CD14-positive monocyte (primary cell): ENCODE data around the gene NCR3LG1. TPM values are rescaled to one million over a fixed set of nuclear protein-coding genes. Genes with fewer than 3 reads are reported as not detected.

Experiments used
- DNase-seq, 3 donors: peaks; one replicate each; pipeline ENCODE4 v3.0.0-alpha.2; 2011 to 2022
- H2AFZ ChIP-seq: 2 replicates; pipeline ENCODE4 v1.6.0; 2012; ENCODE audit warnings: mild to moderate bottlenecking, low read depth, low read length, inconsistent platforms; ENCODE audit not compliant: insufficient read depth, poor library complexity, severe bottlenecking
- H3K27ac ChIP-seq, 2 donors: 1 replicate in 1 of 2; 2 replicates in 1 of 2; pipeline ENCODE4 v1.5.1; 2012 to 2013; ENCODE audit warnings: low read length in 2 of 2, control low read depth in 1 of 2, inconsistent platforms in 1 of 2, low read depth in 1 of 2, mild to moderate bottlenecking in 1 of 2
- H3K27me3 ChIP-seq, 2 donors: one replicate each; pipeline versions ENCODE4 v1.6.0 to v1.6.1; 2011 to 2013; ENCODE audit warnings: low read length in 2 of 2; ENCODE audit not compliant: control insufficient read depth in 2 of 2, insufficient read depth in 2 of 2
- H3K36me3 ChIP-seq, 2 donors: replicated peaks in 1 of 2; 1 replicate in 1 of 2; 2 replicates in 1 of 2; pipeline versions ENCODE4 v1.5.1 to v1.6.1; 2012 to 2013; ENCODE audit warnings: low read length in 2 of 2, control low read depth in 1 of 2, inconsistent platforms in 1 of 2, mild to moderate bottlenecking in 1 of 2; ENCODE audit not compliant: insufficient read depth in 2 of 2, control insufficient read depth in 1 of 2
- H3K4me1 ChIP-seq, 2 donors: 1 replicate in 1 of 2; 2 replicates in 1 of 2; pipeline versions ENCODE4 v1.5.1 to v1.6.1; 2012 to 2013; ENCODE audit warnings: low read length in 2 of 2, control low read depth in 1 of 2, inconsistent platforms in 1 of 2, mild to moderate bottlenecking in 1 of 2, moderate library complexity in 1 of 2; ENCODE audit not compliant: insufficient read depth in 2 of 2, control insufficient read depth in 1 of 2
- H3K4me2 ChIP-seq: replicated peaks from 2 replicates; pipeline ENCODE3; 2012; ENCODE audit warnings: low read length, moderate library complexity, mild to moderate bottlenecking; ENCODE audit not compliant: poor library complexity, severe bottlenecking; ENCODE audit errors: extremely low read depth
- H3K4me3 ChIP-seq, 3 experiments: fragments of 200-600 bp in 1 of 3; sonication (generic) in 1 of 3; replicated peaks in 1 of 3; 1 replicate in 2 of 3; 2 replicates in 1 of 3; pipeline ENCODE4 v1.5.1; 2011 to 2013; ENCODE audit warnings: low read length in 3 of 3, mild to moderate bottlenecking in 3 of 3, control low read depth in 2 of 3, low read depth in 2 of 3, inconsistent platforms in 1 of 3, moderate library complexity in 1 of 3
- H3K79me2 ChIP-seq: 2 replicates; pipeline ENCODE4 v1.6.0; 2012; ENCODE audit warnings: mild to moderate bottlenecking, control low read depth, inconsistent platforms, low read length, moderate library complexity; ENCODE audit not compliant: insufficient read depth
- H3K9ac ChIP-seq: 2 replicates; pipeline ENCODE4 v1.6.0; 2017; ENCODE audit warnings: low read length, mild to moderate bottlenecking; ENCODE audit not compliant: insufficient read depth, poor library complexity, severe bottlenecking
- H3K9me3 ChIP-seq, 2 donors: replicated peaks in 1 of 2; 1 replicate in 1 of 2; 2 replicates in 1 of 2; pipeline versions ENCODE4 v1.5.1 to v1.6.1; 2012 to 2013; ENCODE audit warnings: low read length in 2 of 2, control low read depth in 1 of 2; ENCODE audit not compliant: control insufficient read depth in 1 of 2, insufficient read depth in 1 of 2
- H4K20me1 ChIP-seq: 2 replicates; pipeline ENCODE4 v1.6.0; 2012; ENCODE audit warnings: mild to moderate bottlenecking, low read length, control low read depth, moderate library complexity; ENCODE audit not compliant: insufficient read depth
- H3K27ac Mint-ChIP-seq, 7 donors: one replicate each; pipeline ENCODE4 v1.8.0; 2020; ENCODE audit warnings: mild to moderate bottlenecking in 7 of 7, mixed read lengths in 7 of 7, moderate library complexity in 6 of 7, inconsistent platforms in 2 of 7
- H3K27me3 Mint-ChIP-seq, 3 donors: one replicate each; pipeline ENCODE4 v1.8.0; 2021 to 2022; ENCODE audit warnings: low read depth in 3 of 3, mild to moderate bottlenecking in 3 of 3, mixed read lengths in 3 of 3, moderate library complexity in 3 of 3, inconsistent platforms in 1 of 3
- H3K36me3 Mint-ChIP-seq, 2 donors: one replicate each; pipeline ENCODE4 v1.8.0; 2020; ENCODE audit warnings: mixed read lengths in 2 of 2, inconsistent platforms in 1 of 2, mild to moderate bottlenecking in 1 of 2
- H3K4me1 Mint-ChIP-seq: one replicate; pipeline ENCODE4 v1.8.0; 2020; ENCODE audit warnings: mild to moderate bottlenecking, mixed read lengths
- H3K4me3 Mint-ChIP-seq, 2 donors: one replicate each; pipeline ENCODE4 v1.8.0; 2020; ENCODE audit warnings: mild to moderate bottlenecking in 2 of 2, mixed read lengths in 2 of 2, moderate library complexity in 1 of 2
- H3K9me3 Mint-ChIP-seq, 7 donors: one replicate each; pipeline ENCODE4 v1.8.0; 2020 to 2022; ENCODE audit warnings: mixed read lengths in 7 of 7, mild to moderate bottlenecking in 6 of 7, moderate library complexity in 6 of 7, inconsistent platforms in 2 of 7
- WGBS: methylation state at CpG from one replicate; pipeline ENCODE4 v1.1.5; 2013; ENCODE audit warnings: missing lambda C conversion rate; ENCODE audit not compliant: insufficient coverage; 5-methylcytosine and 5-hydroxymethylcytosine counted together
- intact Hi-C, 2 donors: fragments of 100-400 bp; cut with micrococcal nuclease; formaldehyde crosslinking; loops; one replicate each; pipeline versions ENCODE4 v1.15.0 to v1.15.1; 2023
- polyA plus RNA-seq, 3 donors: library from polyadenylated mRNA; depleted of rRNA in 1 of 3; unstranded in 2 of 3; stranded (reverse) in 1 of 3; fragments of 300-500 nt in 2 of 3; fragments of >200 nt in 1 of 3; fragmentation: Illumina TruSeq in 2 of 3; gene quantifications; 1 replicate in 2 of 3; 2 replicates in 1 of 3; pipeline ENCODE4 v1.2.3, GENCODE V29; 2012 to 2021
- TF ChIP-seq, protein P1 (sequence below): fragments of 200-600 bp; IDR thresholded peaks from one replicate; pipeline ENCODE4 v1.8.0; 2022; ENCODE audit warnings: antibody characterized with exemption, mild to moderate bottlenecking

Gene NCR3LG1
- polyA plus RNA-seq, 3 donors, result 0.05 to 1.1 (median 0.15) TPM

DNA sequence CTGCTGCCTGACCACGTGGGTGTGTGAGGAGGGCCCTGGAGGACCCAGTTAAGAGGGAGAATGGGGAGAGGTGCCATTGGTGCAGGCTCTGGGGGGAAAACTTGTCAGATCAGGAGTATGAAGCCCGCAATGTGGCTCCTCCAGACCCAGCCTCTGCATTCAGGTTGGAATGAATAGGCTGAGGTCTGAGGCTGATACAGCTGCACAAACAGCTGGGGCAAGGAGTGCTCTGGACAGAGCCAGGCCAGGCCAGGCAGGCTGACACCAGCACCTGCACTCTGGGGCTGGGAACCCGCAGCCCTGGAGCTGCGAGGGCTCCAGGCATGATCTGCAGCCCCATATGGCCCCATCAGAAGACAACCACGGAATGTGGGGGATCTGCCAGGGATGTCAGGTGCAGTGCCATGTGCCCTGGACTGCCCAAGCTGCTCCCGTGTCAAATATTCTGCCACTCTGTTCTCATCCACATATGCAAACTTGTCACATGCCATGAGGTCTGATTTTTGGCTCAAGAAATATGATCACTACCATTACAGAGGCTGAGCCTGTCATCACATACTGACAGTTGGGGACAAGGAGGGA lies 64.0 kb downstream of the NCR3LG1 start:
- Histone ChIP-seq H2AFZ (no peak overlapping the region), H3K27ac (no peak overlapping the region), H3K4me2 (no peak overlapping the region), H4K20me1 (no peaks in the 10 kb centered on the region), H3K9ac (no peak overlapping the region), H3K9me3 (no peaks in the 10 kb centered on the region), H3K4me1 (no peaks in the 10 kb centered on the region), H3K36me3 (no peaks in the 10 kb centered on the region), H3K79me2 (no peaks in the 10 kb centered on the region), H3K4me3 (no peak overlapping the region), H3K27me3 (no peaks in the 10 kb centered on the region)
- Mint-ChIP-seq H3K4me1 (no peaks in the 10 kb centered on the region), H3K9me3 (peaks cover 0 to 2% (median 0%) of the 10 kb centered on the region in 7 donors), H3K36me3 (no peaks in the 10 kb centered on the region), H3K4me3 (no peak overlapping the region), H3K27ac (no peak overlapping the region), H3K27me3 (peaks cover 1 to 5% (median 4%) of the 10 kb centered on the region in 3 donors)
- TF ChIP-seq, protein P1, sequence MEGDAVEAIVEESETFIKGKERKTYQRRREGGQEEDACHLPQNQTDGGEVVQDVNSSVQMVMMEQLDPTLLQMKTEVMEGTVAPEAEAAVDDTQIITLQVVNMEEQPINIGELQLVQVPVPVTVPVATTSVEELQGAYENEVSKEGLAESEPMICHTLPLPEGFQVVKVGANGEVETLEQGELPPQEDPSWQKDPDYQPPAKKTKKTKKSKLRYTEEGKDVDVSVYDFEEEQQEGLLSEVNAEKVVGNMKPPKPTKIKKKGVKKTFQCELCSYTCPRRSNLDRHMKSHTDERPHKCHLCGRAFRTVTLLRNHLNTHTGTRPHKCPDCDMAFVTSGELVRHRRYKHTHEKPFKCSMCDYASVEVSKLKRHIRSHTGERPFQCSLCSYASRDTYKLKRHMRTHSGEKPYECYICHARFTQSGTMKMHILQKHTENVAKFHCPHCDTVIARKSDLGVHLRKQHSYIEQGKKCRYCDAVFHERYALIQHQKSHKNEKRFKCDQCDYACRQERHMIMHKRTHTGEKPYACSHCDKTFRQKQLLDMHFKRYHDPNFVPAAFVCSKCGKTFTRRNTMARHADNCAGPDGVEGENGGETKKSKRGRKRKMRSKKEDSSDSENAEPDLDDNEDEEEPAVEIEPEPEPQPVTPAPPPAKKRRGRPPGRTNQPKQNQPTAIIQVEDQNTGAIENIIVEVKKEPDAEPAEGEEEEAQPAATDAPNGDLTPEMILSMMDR, result no peak
- 93% methylated on average over 6 of the region's 6 CpGs for WGBS
- intact Hi-C loops, result no loop called here
- DNase-seq, result no peak

DNA sequence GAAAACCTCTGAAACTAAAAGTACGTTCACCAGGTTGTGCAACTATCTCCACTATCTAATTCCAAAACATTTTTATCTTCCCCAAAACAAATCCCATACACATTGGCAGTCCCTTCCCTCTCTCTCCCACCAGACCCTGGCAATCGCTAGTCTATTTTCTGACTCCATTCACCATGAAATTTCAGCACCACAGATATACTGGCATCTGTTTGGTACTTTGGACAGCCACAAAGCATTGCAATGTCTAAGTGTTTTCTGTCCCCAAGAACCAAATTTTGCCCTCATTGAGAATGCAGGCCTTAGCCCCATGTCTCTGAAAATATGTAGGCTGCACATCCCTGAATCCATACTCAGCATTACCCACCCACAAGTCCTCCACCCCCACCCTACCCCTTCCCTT lies 64.9 kb downstream of the NCR3LG1 start:
- no peak overlapping the region for H2AFZ ChIP-seq
- intact Hi-C loops, result no loop called here
- WGBS, result 50% methylated on average over 2 of the region's 2 CpGs
- Mint-ChIP-seq H3K4me1 (no peaks in the 10 kb centered on the region), H3K27ac (no peak overlapping the region), H3K4me3 (no peak overlapping the region), H3K36me3 (no peaks in the 10 kb centered on the region), H3K27me3 (peaks cover 1 to 4% (median 3%) of the 10 kb centered on the region in 3 donors), H3K9me3 (peaks cover 0 to 2% (median 0%) of the 10 kb centered on the region in 7 donors)
- H3K4me2 ChIP-seq, result no peak overlapping the region
- no peak overlapping the region for H3K9ac ChIP-seq
- H4K20me1 ChIP-seq, result no peaks in the 10 kb centered on the region
- H3K27ac ChIP-seq, result no peak overlapping the region
- no peaks in the 10 kb centered on the region for H3K9me3 ChIP-seq
- H3K4me3 ChIP-seq, result no peak overlapping the region
- DNase-seq, result no peak
- no peaks in the 10 kb centered on the region for H3K79me2 ChIP-seq
- TF ChIP-seq, protein P1, result no peak
- no peaks in the 10 kb centered on the region for H3K36me3 ChIP-seq
- no peaks in the 10 kb centered on the region for H3K4me1 ChIP-seq
- no peaks in the 10 kb centered on the region for H3K27me3 ChIP-seq
